ENCODE data around the gene SLC4A1. TPM values are rescaled to one million over a fixed set of nuclear protein-coding genes. Genes with fewer than 3 reads are reported as not detected.

Gene SLC4A1
- 1,000 to 10,000 TPM in 1 of 2 donors, not detected in 1; 1,478 TPM for total RNA-seq
- under 1 TPM in 1 of 2 donors, not detected in 1; 0.14 TPM for polyA plus RNA-seq

DNA sequence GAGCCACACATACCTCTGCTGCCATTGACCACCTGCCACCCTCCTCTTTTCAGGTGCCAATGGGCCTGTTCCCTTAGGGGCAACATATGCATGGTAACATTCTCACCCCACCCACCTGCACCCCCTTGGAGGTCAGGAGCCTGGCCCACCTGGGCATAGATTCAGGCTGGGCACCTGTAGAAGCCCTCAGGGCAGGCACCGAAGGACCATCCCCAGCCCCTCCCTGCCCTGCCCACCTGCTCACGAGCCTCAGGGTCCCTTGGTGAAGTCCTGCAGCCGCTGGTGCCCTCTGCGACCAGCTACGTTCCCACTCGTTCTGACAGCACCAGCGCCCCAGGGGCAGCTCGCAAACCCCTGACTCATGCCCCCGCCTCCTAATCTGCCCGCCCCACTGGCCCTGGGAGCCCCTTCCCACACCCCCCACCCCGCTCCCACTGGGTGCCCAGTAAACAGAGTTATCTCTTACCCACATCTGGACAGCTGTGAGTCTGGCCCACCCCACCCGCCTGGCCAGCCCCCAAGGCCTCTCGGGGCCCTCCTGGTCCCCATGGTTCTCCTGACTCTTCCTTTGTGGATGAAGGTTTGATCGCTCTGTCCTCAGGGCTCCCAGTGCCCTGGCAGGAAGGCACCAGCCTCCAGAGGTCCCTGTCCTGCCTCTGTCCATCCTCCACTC, at the start of gene SLC4A1:
Gene SLC4A1, minus strand, starts transcription at position 318 of the 673 bp plus-strand sequence. CDS start 5,269 bp downstream, outside the sequence.
- DNase-seq (ENCODE audit: low spot score), result peak; percentile 93
- H3K27ac ChIP-seq (ENCODE audit: low read depth in 1 of 2, low read length in 2 of 2), result no peak within 1 kb of the TSS
- no peak within 1 kb of the TSS for H3K4me3 ChIP-seq (ENCODE audit: low read depth in 1 of 3, low read length in 3 of 3)
- no peak within 1 kb of the TSS for H3K9ac ChIP-seq (ENCODE audit: low read depth in 1 of 2, low read length in 2 of 2)
- H3K27me3 ChIP-seq (ENCODE audit: control insufficient read depth in 4 of 4, insufficient read depth in 4 of 4, low read length in 3 of 4), result no peaks in the 10 kb centered on the region
- no peaks in the 10 kb centered on the region for H3K36me3 ChIP-seq (ENCODE audit: control insufficient read depth in 4 of 4, insufficient read depth in 3 of 4, low read depth in 1 of 4, low read length in 3 of 4)
- 86% methylated on average over 14 of the region's 14 CpGs for WGBS
- TF ChIP-seq, protein P1, sequence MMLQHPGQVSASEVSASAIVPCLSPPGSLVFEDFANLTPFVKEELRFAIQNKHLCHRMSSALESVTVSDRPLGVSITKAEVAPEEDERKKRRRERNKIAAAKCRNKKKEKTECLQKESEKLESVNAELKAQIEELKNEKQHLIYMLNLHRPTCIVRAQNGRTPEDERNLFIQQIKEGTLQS (IDR thresholded peaks at IDR 0.05), result no peak
- TF ChIP-seq REST (IDR thresholded peaks at IDR 0.05) (no peak), FOXA1 (IDR thresholded peaks at IDR 0.05) (no peak), FOXA2 (IDR thresholded peaks at IDR 0.05) (no peak), TAF1 (conservative IDR thresholded peaks at IDR 0.05) (no peak), HNF4A (conservative IDR thresholded peaks at IDR 0.05) (no peak), NR2F2 (IDR thresholded peaks at IDR 0.05) (no peak), GABPA (IDR thresholded peaks at IDR 0.05 in 1 of 2, conservative IDR thresholded peaks at IDR 0.05 in 1 of 2) (no peak), EGR1 (IDR thresholded peaks at IDR 0.05; ENCODE audit: low read depth in 2 of 2) (no peak), JUND (IDR thresholded peaks at IDR 0.05) (no peak), MAX (IDR thresholded peaks at IDR 0.05) (no peak), SP1 (IDR thresholded peaks at IDR 0.05) (no peak), YY1 (IDR thresholded peaks at IDR 0.05) (no peak), RXRA (IDR thresholded peaks at IDR 0.05) (no peak), RAD21 (IDR thresholded peaks at IDR 0.05) (no peak), HNF4G (IDR thresholded peaks at IDR 0.05) (no peak)
- TF ChIP-seq, protein P2, sequence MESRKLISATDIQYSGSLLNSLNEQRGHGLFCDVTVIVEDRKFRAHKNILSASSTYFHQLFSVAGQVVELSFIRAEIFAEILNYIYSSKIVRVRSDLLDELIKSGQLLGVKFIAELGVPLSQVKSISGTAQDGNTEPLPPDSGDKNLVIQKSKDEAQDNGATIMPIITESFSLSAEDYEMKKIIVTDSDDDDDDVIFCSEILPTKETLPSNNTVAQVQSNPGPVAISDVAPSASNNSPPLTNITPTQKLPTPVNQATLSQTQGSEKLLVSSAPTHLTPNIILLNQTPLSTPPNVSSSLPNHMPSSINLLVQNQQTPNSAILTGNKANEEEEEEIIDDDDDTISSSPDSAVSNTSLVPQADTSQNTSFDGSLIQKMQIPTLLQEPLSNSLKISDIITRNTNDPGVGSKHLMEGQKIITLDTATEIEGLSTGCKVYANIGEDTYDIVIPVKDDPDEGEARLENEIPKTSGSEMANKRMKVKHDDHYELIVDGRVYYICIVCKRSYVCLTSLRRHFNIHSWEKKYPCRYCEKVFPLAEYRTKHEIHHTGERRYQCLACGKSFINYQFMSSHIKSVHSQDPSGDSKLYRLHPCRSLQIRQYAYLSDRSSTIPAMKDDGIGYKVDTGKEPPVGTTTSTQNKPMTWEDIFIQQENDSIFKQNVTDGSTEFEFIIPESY (IDR thresholded peaks at IDR 0.05), result no peak
- TF ChIP-seq, protein P3, sequence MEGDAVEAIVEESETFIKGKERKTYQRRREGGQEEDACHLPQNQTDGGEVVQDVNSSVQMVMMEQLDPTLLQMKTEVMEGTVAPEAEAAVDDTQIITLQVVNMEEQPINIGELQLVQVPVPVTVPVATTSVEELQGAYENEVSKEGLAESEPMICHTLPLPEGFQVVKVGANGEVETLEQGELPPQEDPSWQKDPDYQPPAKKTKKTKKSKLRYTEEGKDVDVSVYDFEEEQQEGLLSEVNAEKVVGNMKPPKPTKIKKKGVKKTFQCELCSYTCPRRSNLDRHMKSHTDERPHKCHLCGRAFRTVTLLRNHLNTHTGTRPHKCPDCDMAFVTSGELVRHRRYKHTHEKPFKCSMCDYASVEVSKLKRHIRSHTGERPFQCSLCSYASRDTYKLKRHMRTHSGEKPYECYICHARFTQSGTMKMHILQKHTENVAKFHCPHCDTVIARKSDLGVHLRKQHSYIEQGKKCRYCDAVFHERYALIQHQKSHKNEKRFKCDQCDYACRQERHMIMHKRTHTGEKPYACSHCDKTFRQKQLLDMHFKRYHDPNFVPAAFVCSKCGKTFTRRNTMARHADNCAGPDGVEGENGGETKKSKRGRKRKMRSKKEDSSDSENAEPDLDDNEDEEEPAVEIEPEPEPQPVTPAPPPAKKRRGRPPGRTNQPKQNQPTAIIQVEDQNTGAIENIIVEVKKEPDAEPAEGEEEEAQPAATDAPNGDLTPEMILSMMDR (IDR thresholded peaks at IDR 0.05; ENCODE audit: low read depth, low read length, missing input control), result no peak
- no peaks in the 10 kb centered on the region for H3K9me3 ChIP-seq (ENCODE audit: control insufficient read depth in 4 of 4, low read length in 3 of 4)
- no peaks in the 10 kb centered on the region for H3K4me1 ChIP-seq (ENCODE audit: control insufficient read depth in 4 of 4, insufficient read depth in 4 of 4, low read length in 3 of 4)

Data from liver (tissue), 9 donors.